Liver (tissue), 3 donors: Measurements from ENCODE around the gene LRIF1.

Experiments
- FOXA1 ChIP-seq: IDR thresholded peaks from 2 replicates; pipeline ENCODE4 v1.6.1; 2016; ENCODE audit warnings: antibody characterized with exemption
- SP1 ChIP-seq: IDR thresholded peaks from 2 replicates; pipeline ENCODE4 v1.6.1; 2018; ENCODE audit warnings: antibody characterized with exemption, mild to moderate bottlenecking
- TAF1 ChIP-seq: conservative IDR thresholded peaks from 2 replicates; pipeline ENCODE4 v1.6.1; 2016; ENCODE audit warnings: antibody characterized with exemption, mild to moderate bottlenecking
- YY1 ChIP-seq: IDR thresholded peaks from 2 replicates; pipeline ENCODE4 v1.6.1; 2016; ENCODE audit warnings: antibody characterized with exemption, mild to moderate bottlenecking
- ZBTB33 ChIP-seq: IDR thresholded peaks from 2 replicates; pipeline ENCODE4 v1.6.1; 2016; ENCODE audit warnings: antibody characterized with exemption
- TF ChIP-seq, protein P1 (sequence below): fragments of 150-350 bp; IDR thresholded peaks from 2 replicates; pipeline ENCODE4 v1.5.1; 2017; ENCODE audit warnings: improper control_type of control experiment, low read depth, low read length; ENCODE audit not compliant: missing input control
- donor health status: healthy.
- donor health status: healthy.

DNA sequence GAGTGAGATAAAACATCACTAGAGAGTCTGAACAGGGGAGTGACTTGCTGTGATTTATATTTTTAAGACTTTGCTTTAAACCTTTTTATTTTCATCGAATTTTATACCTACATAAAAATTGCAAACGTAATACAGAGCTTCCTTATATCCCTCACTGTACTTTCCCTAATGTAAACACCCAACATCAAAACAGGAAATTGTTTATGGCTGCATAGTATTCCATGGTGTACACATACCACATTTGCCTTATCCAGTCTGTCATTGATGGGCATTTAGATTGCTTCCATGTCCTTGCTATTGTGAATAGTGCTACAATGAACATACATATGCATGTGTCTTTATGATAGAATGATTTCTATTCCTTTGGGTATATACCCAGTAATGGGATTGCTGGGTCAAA, 34.8 kb downstream of the LRIF1 start:
- TF ChIP-seq ZBTB33: no peak
- no peak for TF ChIP-seq TAF1
- TF ChIP-seq, protein P1, sequence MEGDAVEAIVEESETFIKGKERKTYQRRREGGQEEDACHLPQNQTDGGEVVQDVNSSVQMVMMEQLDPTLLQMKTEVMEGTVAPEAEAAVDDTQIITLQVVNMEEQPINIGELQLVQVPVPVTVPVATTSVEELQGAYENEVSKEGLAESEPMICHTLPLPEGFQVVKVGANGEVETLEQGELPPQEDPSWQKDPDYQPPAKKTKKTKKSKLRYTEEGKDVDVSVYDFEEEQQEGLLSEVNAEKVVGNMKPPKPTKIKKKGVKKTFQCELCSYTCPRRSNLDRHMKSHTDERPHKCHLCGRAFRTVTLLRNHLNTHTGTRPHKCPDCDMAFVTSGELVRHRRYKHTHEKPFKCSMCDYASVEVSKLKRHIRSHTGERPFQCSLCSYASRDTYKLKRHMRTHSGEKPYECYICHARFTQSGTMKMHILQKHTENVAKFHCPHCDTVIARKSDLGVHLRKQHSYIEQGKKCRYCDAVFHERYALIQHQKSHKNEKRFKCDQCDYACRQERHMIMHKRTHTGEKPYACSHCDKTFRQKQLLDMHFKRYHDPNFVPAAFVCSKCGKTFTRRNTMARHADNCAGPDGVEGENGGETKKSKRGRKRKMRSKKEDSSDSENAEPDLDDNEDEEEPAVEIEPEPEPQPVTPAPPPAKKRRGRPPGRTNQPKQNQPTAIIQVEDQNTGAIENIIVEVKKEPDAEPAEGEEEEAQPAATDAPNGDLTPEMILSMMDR: no peak
- TF ChIP-seq FOXA1: no peak
- TF ChIP-seq YY1: no peak
- TF ChIP-seq SP1: no peak
